Hematopoietic multipotent progenitor cell treated with erythropoietin and hydrocortisone succinate and interleukin-3 and kit ligand, for 4 days (in vitro differentiated cells): Measurements from ENCODE around the gene TNFSF8.

ENCODE experiments used
- DNase-seq: peaks from one replicate; pipeline ENCODE4 v3.0.0-alpha.2; 2015

The TNFSF8 gene

GRCh38 chr9:114935119-114935518, 4.7 kb upstream of the TNFSF8 start:
- no peak for DNase-seq

GRCh38 chr9:114932502-114932901, 2.1 kb upstream of the TNFSF8 start:
- DNase-seq: no peak

- no peak for DNase-seq
Measured at GRCh38 chr9:114931407-114931806, 1.0 kb upstream of the TNFSF8 start.

- DNase-seq: peak; percentile 41
Measured at GRCh38 chr9:114929201-114929600, 1.2 kb downstream of the TNFSF8 start.

- DNase-seq: no peak
Measured at GRCh38 chr9:114928671-114929070, 1.7 kb downstream of the TNFSF8 start.

- no peak for DNase-seq
Measured at GRCh38 chr9:114928136-114928535, 2.3 kb downstream of the TNFSF8 start.

- no peak for DNase-seq
Measured at GRCh38 chr9:114925672-114926071, 4.7 kb downstream of the TNFSF8 start.

- DNase-seq: no peak
Measured at GRCh38 chr9:114925039-114925438, 5.4 kb downstream of the TNFSF8 start.

GRCh38 chr9:114924327-114924726, 6.1 kb downstream of the TNFSF8 start:
- DNase-seq: no peak

- DNase-seq: no peak
Measured at GRCh38 chr9:114923918-114924317, 6.5 kb downstream of the TNFSF8 start.

- DNase-seq: no peak
Measured at GRCh38 chr9:114921171-114921570, 9.2 kb downstream of the TNFSF8 start.

- no peak for DNase-seq
Measured at GRCh38 chr9:114919611-114920010, 10.8 kb downstream of the TNFSF8 start.

- no peak for DNase-seq
Measured at GRCh38 chr9:114916481-114916880, 13.9 kb downstream of the TNFSF8 start.

GRCh38 chr9:114914139-114914538, 16.3 kb downstream of the TNFSF8 start:
- DNase-seq: no peak

GRCh38 chr9:114913656-114914055, 16.7 kb downstream of the TNFSF8 start:
- DNase-seq: no peak

GRCh38 chr9:114913217-114913616, 17.2 kb downstream of the TNFSF8 start:
- no peak for DNase-seq

- peak; percentile 44 for DNase-seq
Measured at GRCh38 chr9:114911167-114911821, 19.1 kb downstream of the TNFSF8 start.

GRCh38 chr9:114910541-114910940, 19.9 kb downstream of the TNFSF8 start:
- no peak for DNase-seq

- DNase-seq: no peak
Measured at GRCh38 chr9:114909661-114910060, 20.7 kb downstream of the TNFSF8 start.

GRCh38 chr9:114908805-114909448, 21.5 kb downstream of the TNFSF8 start:
- DNase-seq: no peak

GRCh38 chr9:114908104-114908622, 22.2 kb downstream of the TNFSF8 start:
- no peak for DNase-seq

- peak; percentile 69 for DNase-seq
Measured at GRCh38 chr9:114906922-114907571, 23.3 kb downstream of the TNFSF8 start.

GRCh38 chr9:114905170-114905940, 25.0 kb downstream of the TNFSF8 start:
- DNase-seq: no peak
